IMR-90 (cell line): ENCODE measurements around the gene TRPC4AP. TPM values are rescaled to one million over a fixed set of nuclear protein-coding genes. Genes with fewer than 3 reads are reported as not detected.

Source experiments
- ATAC-seq: fragments of 200-7000 bp; cut with Tn5 transposase; 2 replicates; pipeline ENCODE4 v1.9.1; 2020; ENCODE audit warnings: low read depth, mild to moderate bottlenecking, moderate library complexity
- BruUV-seq: library from RNA; stranded (reverse); fragments of 400-500 nt; replicated peaks from 2 replicates; lab custom pipeline; 2021; lab: Mats Ljungman, UMichigan
- CTCF ChIA-PET: fragments of 300-600 bp; formaldehyde crosslinking; extraction: SDS; loops from one replicate; lab custom pipeline; 2021; ENCODE audit warnings: antibody characterized with exemption; lab: Yijun Ruan, JAX
- POLR2A ChIA-PET: fragments of 300-600 bp; sonication (Branson Sonifier 250); formaldehyde crosslinking; loops from one replicate; lab custom pipeline; 2022; ENCODE audit warnings: antibody characterized with exemption; ENCODE audit not compliant: unreplicated experiment; lab: Charles Lee
- DNase-seq: peaks from one replicate; pipeline ENCODE4 v3.0.0; 2013
- H2AFZ ChIP-seq: replicated peaks from 2 replicates; pipeline ENCODE3; 2013; ENCODE audit warnings: low read length, mild to moderate bottlenecking; ENCODE audit not compliant: poor library complexity
- H2AK5ac ChIP-seq: 2 replicates; pipeline ENCODE4 v1.6.1; 2013; ENCODE audit warnings: low read depth, low read length, inconsistent platforms
- H2AK9ac ChIP-seq: replicated peaks from 2 replicates; pipeline ENCODE3; 2013; ENCODE audit warnings: mild to moderate bottlenecking, low read depth, low read length, moderate library complexity; ENCODE audit not compliant: poor library complexity
- H2BK120ac ChIP-seq: 2 replicates; pipeline ENCODE4 v1.6.1; 2013; ENCODE audit warnings: low read depth, low read length, inconsistent platforms
- H2BK15ac ChIP-seq: 3 replicates; pipeline ENCODE4 v1.6.1; 2013; ENCODE audit warnings: low read depth, low read length, inconsistent platforms
- H2BK20ac ChIP-seq: 2 replicates; pipeline ENCODE4 v1.6.1; 2013; ENCODE audit warnings: low read depth, mild to moderate bottlenecking, inconsistent platforms, low read length, moderate library complexity
- H2BK5ac ChIP-seq: 2 replicates; pipeline ENCODE4 v1.6.1; 2013; ENCODE audit warnings: mild to moderate bottlenecking, low read depth, low read length, inconsistent platforms; ENCODE audit not compliant: poor library complexity, severe bottlenecking
- H3K14ac ChIP-seq: replicated peaks from 2 replicates; pipeline ENCODE4 v1.6.1; 2013; ENCODE audit warnings: low read depth, low read length, inconsistent platforms
- H3K18ac ChIP-seq: 2 replicates; pipeline ENCODE4 v1.6.1; 2013; ENCODE audit warnings: low read depth, low read length, control low read depth
- H3K23ac ChIP-seq: 2 replicates; pipeline ENCODE4 v1.6.1; 2013; ENCODE audit warnings: low read depth, low read length, inconsistent platforms
- H3K27ac ChIP-seq: 2 replicates; pipeline ENCODE4 v1.5.1; 2013; ENCODE audit warnings: mild to moderate bottlenecking, control low read depth, low read length; ENCODE audit not compliant: insufficient read depth
- H3K27me3 ChIP-seq: 2 replicates; pipeline ENCODE4 v1.6.1; 2013; ENCODE audit warnings: low read length; ENCODE audit not compliant: control insufficient read depth, insufficient read depth
- H3K36me3 ChIP-seq: 2 replicates; pipeline ENCODE4 v1.6.1; 2013; ENCODE audit warnings: low read length, mixed read lengths; ENCODE audit not compliant: control insufficient read depth, insufficient read depth
- H3K4ac ChIP-seq: 2 replicates; pipeline ENCODE4 v1.6.1; 2013; ENCODE audit warnings: low read depth, low read length, inconsistent platforms
- H3K4me1 ChIP-seq: 2 replicates; pipeline ENCODE4 v1.6.1; 2013; ENCODE audit warnings: low read length, mixed read lengths; ENCODE audit not compliant: control insufficient read depth, insufficient read depth
- H3K4me2 ChIP-seq: 2 replicates; pipeline ENCODE4 v1.6.1; 2013; ENCODE audit warnings: low read depth, mild to moderate bottlenecking, control low read depth, low read length, moderate library complexity
- H3K4me3 ChIP-seq: 2 replicates; pipeline ENCODE4 v1.5.1; 2013; ENCODE audit warnings: low read depth, mild to moderate bottlenecking, control low read depth, low read length, moderate library complexity; ENCODE audit not compliant: insufficient read depth
- H3K56ac ChIP-seq: 2 replicates; pipeline ENCODE4 v1.6.1; 2013; ENCODE audit warnings: low read length, inconsistent platforms; ENCODE audit not compliant: insufficient read depth; ENCODE audit errors: extremely low read depth
- H3K79me1 ChIP-seq, 2 experiments: 2 replicates each; pipeline ENCODE4 v1.6.1; 2013; ENCODE audit warnings: low read length in 2 of 2, inconsistent platforms in 1 of 2, low read depth in 1 of 2
- H3K9ac ChIP-seq: 2 replicates; pipeline ENCODE4 v1.6.1; 2013; ENCODE audit warnings: low read depth, low read length, control low read depth
- H3K9me1 ChIP-seq: 2 replicates; pipeline ENCODE4 v1.6.1; 2013; ENCODE audit warnings: low read length, inconsistent platforms; ENCODE audit not compliant: insufficient read depth
- H3K9me3 ChIP-seq: 2 replicates; pipeline ENCODE4 v1.6.1; 2013; ENCODE audit warnings: low read length; ENCODE audit not compliant: control insufficient read depth, insufficient read depth
- H4K20me1 ChIP-seq: 2 replicates; pipeline ENCODE4 v1.6.1; 2013; ENCODE audit warnings: low read length, inconsistent platforms; ENCODE audit not compliant: insufficient read depth
- H4K5ac ChIP-seq: 2 replicates; pipeline ENCODE4 v1.6.1; 2013; ENCODE audit warnings: mild to moderate bottlenecking, low read depth, low read length, control low read depth
- H4K8ac ChIP-seq, 2 experiments: 2 replicates each; pipeline ENCODE4 v1.6.1; 2013; ENCODE audit warnings: low read depth in 2 of 2, low read length in 2 of 2, control low read depth in 1 of 2, inconsistent platforms in 1 of 2
- H4K91ac ChIP-seq: 2 replicates; pipeline ENCODE4 v1.6.1; 2013; ENCODE audit warnings: low read depth, low read length, inconsistent platforms; ENCODE audit not compliant: insufficient read depth
- BHLHE40 ChIP-seq: fragments of 150-350 bp; IDR thresholded peaks from 2 replicates; pipeline ENCODE4 v1.6.1; 2016; ENCODE audit warnings: mild to moderate bottlenecking, low read depth, low read length
- CEBPB ChIP-seq: IDR thresholded peaks from 2 replicates; pipeline ENCODE4 v1.6.1; 2012; ENCODE audit warnings: low read depth, low read length, improper control_type of control experiment
- CHD1 ChIP-seq: IDR thresholded peaks from 2 replicates; pipeline ENCODE4 v1.6.1; 2012; ENCODE audit warnings: low read depth, low read length, improper control_type of control experiment
- CTCF ChIP-seq: conservative IDR thresholded peaks from 2 replicates; pipeline ENCODE4 v1.5.1; 2012; ENCODE audit warnings: mild to moderate bottlenecking, low read depth, low read length, improper control_type of control experiment
- ELK1 ChIP-seq: fragments of 150-350 bp; IDR thresholded peaks from 2 replicates; pipeline ENCODE4 v1.6.1; 2016; ENCODE audit warnings: low read depth, mild to moderate bottlenecking, low read length, moderate library complexity, borderline replicate concordance
- FOS ChIP-seq: fragments of 150-350 bp; IDR thresholded peaks from 2 replicates; pipeline ENCODE4 v1.6.1; 2016; ENCODE audit warnings: low read depth, low read length
- MAFK ChIP-seq: IDR thresholded peaks from 2 replicates; pipeline ENCODE4 v1.6.1; 2012; ENCODE audit warnings: low read depth, low read length, improper control_type of control experiment
- MAZ ChIP-seq: IDR thresholded peaks from 2 replicates; pipeline ENCODE4 v1.6.1; 2012; ENCODE audit warnings: low read depth, mild to moderate bottlenecking, low read length, improper control_type of control experiment, moderate library complexity, borderline replicate concordance
- MXI1 ChIP-seq: IDR thresholded peaks from 2 replicates; pipeline ENCODE4 v1.6.1; 2012; ENCODE audit warnings: low read depth, mild to moderate bottlenecking, low read length, moderate library complexity, borderline replicate concordance
- NFE2L2 ChIP-seq: fragments of 150-350 bp; IDR thresholded peaks from 2 replicates; pipeline ENCODE4 v1.6.1; 2016; ENCODE audit warnings: low read depth, mild to moderate bottlenecking, low read length
- POLR2A ChIP-seq: IDR thresholded peaks from 2 replicates; pipeline ENCODE4 v1.6.1; 2012; ENCODE audit warnings: mild to moderate bottlenecking, low read depth, low read length
- RAD21 ChIP-seq: IDR thresholded peaks from 2 replicates; pipeline ENCODE4 v1.6.1; 2012; ENCODE audit warnings: low read length, improper control_type of control experiment
- RCOR1 ChIP-seq: IDR thresholded peaks from 2 replicates; pipeline ENCODE4 v1.6.1; 2012; ENCODE audit warnings: mild to moderate bottlenecking, low read length, improper control_type of control experiment; ENCODE audit not compliant: insufficient replicate concordance
- RFX5 ChIP-seq: IDR thresholded peaks from 2 replicates; pipeline ENCODE4 v1.8.0; 2012; ENCODE audit warnings: low read depth, mild to moderate bottlenecking, low read length, moderate library complexity
- SMC3 ChIP-seq: fragments of 150-350 bp; IDR thresholded peaks from 2 replicates; pipeline ENCODE4 v1.6.1; 2016; ENCODE audit warnings: low read depth, mild to moderate bottlenecking, antibody characterized with exemption, low read length, moderate library complexity
- USF2 ChIP-seq: fragments of 150-350 bp; IDR thresholded peaks from 2 replicates; pipeline ENCODE4 v1.6.1; 2017; ENCODE audit warnings: mild to moderate bottlenecking, antibody characterized with exemption, low read length, low read depth
- WGBS, 2 experiments: methylation state at CpG; one replicate each; pipeline versions ENCODE4 v1.1.5 to v1.1.7; 2013; ENCODE audit warnings: missing lambda C conversion rate in 2 of 2; ENCODE audit not compliant: insufficient read length in 1 of 2; ENCODE audit errors: extremely low coverage in 2 of 2; 5-methylcytosine and 5-hydroxymethylcytosine counted together
- dilution Hi-C: fragments of 300-500 bp; cut with HindIII; formaldehyde crosslinking; loops from one replicate; pipeline ENCODE4 v1.14.3; 2018; ENCODE audit warnings: low sequenced_read_pairs; ENCODE audit not compliant: unreplicated experiment
- in situ Hi-C: fragments of 300-500 bp; cut with MboI; formaldehyde crosslinking; loops from 3 replicates; pipeline ENCODE4 v1.14.3; 2019; ENCODE audit warnings: low sequenced_read_pairs, inconsistent platforms, mixed read lengths
- intact Hi-C: fragments of 100-400 bp; cut with micrococcal nuclease; formaldehyde crosslinking; loops from 2 replicates; pipeline ENCODE4 v1.10.0; 2022
- polyA plus RNA-seq, 3 experiments: library from polyadenylated mRNA; depleted of rRNA; stranded (reverse); fragments of >200 nt; gene quantifications; 2 replicates each; pipeline ENCODE4 v1.2.3, GENCODE V29; 2012; ENCODE audit warnings: low replicate concordance in 1 of 3
- total RNA-seq: library from RNA; depleted of rRNA; stranded (reverse); fragments of >200 nt; gene quantifications from 2 replicates; pipeline ENCODE4 v1.2.3, GENCODE V29; 2012

The TRPC4AP gene
- total and polyA plus RNA-seq, 2 of the 4 experiments (the other 2 are of a cell fraction): 41.0 to 81.0 TPM

- H3K27ac ChIP-seq: no peak overlapping the region
- H2BK120ac ChIP-seq: no peak overlapping the region
- ChIA-PET POLR2A (no interaction called here), CTCF (no interaction called here)
- 98% methylated on average over 9 of the region's 14 CpGs; no CpG with 5 or more reads in 1 of the 2 experiments for WGBS, 2 experiments
- H3K9ac ChIP-seq: no peak overlapping the region
- no peak overlapping the region for H3K4me2 ChIP-seq
- TF ChIP-seq RCOR1 (no peak), SMC3 (no peak), POLR2A (no peak), NFE2L2 (no peak), RAD21 (no peak), CHD1 (no peak), RFX5 (no peak), CEBPB (no peak), ELK1 (no peak), BHLHE40 (no peak), FOS (no peak), CTCF (no peak), USF2 (no peak), MXI1 (no peak), MAZ (no peak), MAFK (no peak)
- no peak overlapping the region for H3K4me3 ChIP-seq
- no peaks in the 10 kb centered on the region for H3K27me3 ChIP-seq
- no peak overlapping the region for H3K56ac ChIP-seq
- no peak overlapping the region for H2BK20ac ChIP-seq
- no peak overlapping the region for H2AFZ ChIP-seq
- no TSS peak for BruUV-seq
- H3K23ac ChIP-seq: no peak overlapping the region
- H3K14ac ChIP-seq: no peak overlapping the region
- in situ Hi-C loops: no loop called here
- H3K18ac ChIP-seq: no peak overlapping the region
- no peak for ATAC-seq
- H4K20me1 ChIP-seq: peaks cover 27% of the 10 kb centered on the region
- H3K36me3 ChIP-seq: peaks cover 61% of the 10 kb centered on the region
- H2AK9ac ChIP-seq: no peak overlapping the region
- dilution Hi-C loops: no loop called here
- H2BK5ac ChIP-seq: no peak overlapping the region
- no peaks in the 10 kb centered on the region for H3K4me1 ChIP-seq
- H2AK5ac ChIP-seq: no peak overlapping the region
- no peak overlapping the region for H2BK15ac ChIP-seq
- no peak overlapping the region for H4K8ac ChIP-seq
- H3K79me1 ChIP-seq: peaks cover 0 to 9% of the 10 kb centered on the region in 2 experiments; a peak in 3 of 4 replicates
- H3K4ac ChIP-seq: no peak overlapping the region
- H4K91ac ChIP-seq: no peak overlapping the region
- intact Hi-C loops: no loop called here
- H3K9me1 ChIP-seq: peaks cover 2% of the 10 kb centered on the region; the same call in 1 of the 2 replicates
- no peak for DNase-seq
- H3K9me3 ChIP-seq: no peaks in the 10 kb centered on the region
- H4K5ac ChIP-seq: no peak overlapping the region
Observed at GRCh38 chr20:34995192-34995591, 97.4 kb downstream of the TRPC4AP start.
